Measurements from ENCODE around the gene THEM4.

Gene THEM4

DNA sequence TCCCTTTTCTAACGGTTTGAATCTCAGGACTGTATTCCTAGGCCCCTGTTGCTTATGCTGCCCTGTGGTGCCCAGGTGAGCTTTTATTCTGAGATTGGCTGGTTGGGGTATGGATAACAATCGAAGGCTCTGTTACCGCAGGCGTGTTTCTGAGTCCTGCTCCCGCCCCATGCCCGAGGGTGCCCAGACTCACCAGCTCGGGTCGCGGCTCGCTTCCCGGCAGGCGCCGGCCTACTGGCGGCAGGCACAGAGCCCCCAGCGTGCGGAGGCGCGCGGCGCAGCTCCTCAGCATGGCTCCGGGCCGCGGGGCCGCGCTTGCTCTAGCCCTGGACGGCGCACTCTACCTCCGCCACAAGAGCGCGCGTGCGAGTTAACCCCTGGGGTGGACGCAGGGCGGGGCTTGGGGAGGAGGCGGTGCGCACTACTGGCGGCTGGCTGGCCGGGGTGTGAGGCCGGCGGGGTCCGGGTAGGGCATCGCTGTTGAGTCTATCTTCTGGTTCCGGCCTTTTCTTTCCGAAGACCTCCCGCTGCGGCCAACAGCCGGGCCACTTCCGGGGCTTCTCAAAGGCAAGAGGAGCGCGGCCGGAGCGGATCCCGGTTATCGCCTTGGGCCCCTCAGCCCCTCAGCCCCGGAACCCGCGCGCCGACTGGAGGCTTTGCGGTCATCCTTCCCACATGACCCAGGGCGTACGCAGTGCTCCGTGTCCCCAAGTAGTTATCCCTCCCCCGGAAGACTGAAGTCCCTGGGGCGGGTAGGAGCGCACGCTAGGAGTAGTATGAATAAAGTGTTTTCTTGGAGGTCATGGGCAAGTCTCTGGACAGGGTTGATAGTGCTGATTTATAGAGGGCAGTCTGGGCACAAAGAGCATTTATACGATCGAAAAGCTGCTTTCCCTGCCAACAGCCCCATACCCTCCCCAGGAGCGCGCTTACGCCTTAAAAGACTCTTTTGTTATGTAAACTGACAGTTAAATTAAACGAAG, at the start of gene THEM4:
TSS of gene THEM4 (minus strand) at position 345 of the 983 bp plus-strand sequence. CDS start at position 292, 53 bp downstream.
- no peak for FAIRE-seq

DNA sequence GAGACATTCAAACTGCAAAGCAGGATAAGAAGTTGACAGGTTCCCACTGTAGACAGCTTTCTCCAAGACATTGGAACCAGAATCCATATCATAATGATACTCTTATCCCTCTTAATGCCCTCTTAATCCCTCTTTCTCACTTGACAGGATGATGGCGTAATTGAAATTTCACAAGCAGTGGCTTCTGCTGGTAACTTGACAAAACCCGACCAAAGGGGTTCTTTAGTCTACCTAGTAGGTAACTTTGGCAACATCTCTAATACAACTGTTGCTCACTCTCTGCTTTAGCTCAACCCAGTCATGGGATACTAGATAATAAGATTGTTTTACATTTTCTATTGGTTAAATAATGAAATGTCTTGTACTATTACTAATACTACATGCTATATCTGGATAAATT, 49.6 kb upstream of the THEM4 start:
- FAIRE-seq: no peak

DNA sequence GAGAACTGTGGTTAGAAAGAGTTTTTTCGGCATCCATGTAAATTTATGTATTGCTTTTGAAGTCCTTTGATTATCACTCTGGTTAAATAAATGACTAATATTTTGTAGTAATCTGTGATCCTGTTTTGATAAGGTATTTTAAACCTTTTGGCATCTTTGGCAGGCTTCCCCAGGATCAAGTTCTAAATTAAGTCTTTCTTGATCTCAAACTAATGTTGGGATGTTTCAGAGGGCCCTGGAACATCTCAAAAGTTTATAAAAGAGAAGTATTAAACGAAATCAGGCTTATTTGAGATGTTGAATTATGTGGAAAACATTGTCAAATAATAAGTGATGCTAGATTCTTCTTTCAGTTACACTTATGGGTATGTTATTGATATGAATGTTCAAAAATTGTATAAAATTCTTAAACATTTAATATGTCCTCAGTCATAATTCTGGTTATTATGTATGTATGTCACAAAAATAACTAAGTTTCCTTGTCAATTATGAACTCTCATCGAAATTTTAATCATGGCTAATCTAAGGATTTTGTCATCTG, 47.7 kb upstream of the THEM4 start:
- FAIRE-seq: no peak

DNA sequence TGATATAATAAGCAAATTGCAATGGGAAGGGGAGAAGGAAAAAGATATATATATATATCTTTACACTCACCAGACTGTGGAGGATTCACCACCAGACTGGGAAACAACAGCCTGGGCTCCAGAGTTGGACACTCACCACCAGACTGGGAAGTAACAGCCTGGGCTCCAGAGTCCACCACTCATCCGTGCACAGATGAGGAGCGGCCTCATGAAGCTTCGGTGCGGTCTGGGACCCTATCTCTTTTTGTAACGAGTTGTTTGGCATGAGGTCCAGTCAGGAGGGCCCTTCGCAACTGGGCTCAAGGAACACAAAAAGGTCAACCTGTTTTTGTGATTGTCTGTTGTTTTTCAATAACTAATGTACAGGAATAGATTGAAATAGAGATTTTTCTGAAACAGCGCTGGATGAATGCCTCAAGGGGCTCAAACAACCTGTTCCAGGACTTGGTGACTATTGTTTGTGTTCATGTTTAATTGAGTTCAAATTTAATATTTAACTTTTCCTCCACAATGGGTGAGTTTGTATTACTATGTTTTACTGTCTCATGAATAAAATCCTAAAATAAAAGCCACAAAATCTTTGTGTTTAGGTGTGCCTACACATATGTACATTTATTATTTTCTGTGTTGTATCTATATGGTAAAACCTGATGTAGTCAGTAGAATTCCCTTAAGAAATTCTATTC, 44.2 kb upstream of the THEM4 start:
- peak; percentile 75 for FAIRE-seq

DNA sequence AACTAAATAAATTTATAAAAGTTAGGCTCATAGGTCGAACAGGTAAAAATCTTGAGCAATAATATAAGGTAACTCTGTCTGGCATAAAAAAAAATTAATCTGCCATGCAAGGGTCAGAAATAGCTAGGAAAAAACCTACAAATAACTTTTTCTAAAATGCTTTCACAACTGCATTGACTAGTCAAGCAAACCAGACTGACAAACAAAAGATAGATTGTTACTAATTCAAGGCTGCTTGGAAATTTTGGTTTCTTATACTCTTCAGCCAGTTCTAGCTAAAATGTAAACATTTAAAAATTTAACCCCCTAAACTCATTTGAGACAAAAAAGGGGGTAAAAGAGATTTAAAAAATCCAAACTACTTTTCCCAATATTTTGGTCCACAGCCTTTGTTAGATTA, 43.5 kb upstream of the THEM4 start:
- FAIRE-seq: no peak

DNA sequence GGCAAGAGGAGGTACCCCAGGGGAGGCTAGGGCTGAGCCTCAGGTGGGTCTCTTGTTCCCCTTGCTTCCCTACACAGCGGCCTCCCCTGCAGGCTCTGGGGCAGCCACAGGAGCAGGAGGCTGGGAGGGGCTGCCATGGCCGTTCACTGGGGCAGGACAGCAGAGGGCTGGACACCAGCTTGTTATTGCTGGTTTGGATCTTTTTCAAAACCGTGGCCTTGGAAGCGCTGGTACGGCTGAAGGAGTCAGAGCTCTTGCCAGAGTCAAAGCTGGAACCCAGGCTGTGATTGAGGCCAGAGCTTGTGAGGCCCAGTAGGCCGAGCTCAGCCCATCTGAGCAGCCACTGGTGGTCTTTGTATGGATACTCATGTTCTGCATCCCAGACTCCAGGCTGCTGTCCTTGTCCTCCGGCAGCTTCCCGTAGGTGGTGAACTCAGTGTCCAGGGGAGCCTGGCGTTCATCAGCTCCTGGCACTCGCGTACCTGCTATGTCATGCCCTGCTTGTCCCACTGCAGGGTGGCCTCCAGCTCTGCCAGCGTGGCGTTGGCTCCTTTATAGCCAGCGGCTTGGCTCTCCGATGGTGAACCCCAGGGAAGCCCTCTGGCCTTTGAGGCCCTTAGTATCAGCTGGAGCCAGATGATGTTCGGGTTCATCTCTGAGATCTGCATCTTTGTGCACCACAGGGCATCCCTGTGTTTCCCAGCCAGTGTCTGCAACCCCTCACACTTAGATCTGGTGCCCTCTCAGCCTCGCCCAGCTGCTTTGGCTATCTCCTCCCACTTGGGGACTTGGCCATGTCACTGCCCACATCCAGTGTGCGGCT, 40.3 kb upstream of the THEM4 start:
- no peak for FAIRE-seq

DNA sequence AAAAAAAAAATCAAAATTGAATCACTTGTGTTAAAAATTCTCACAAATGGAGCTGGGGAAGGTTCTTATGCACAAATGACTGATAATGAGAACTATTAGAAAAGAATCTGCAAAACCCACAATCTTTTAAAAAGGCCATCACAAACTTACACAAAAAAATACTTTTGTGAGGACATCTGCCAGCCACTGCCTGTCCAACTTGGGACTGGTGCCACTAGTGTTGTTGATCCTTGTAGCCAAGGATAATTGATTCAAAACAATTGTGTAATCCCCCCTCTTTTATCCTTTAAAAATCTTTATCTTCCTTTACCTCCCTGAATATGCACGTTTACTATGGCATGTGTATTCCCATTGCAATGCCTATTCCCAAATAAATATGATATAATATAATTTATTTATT, 39.2 kb upstream of the THEM4 start:
- FAIRE-seq: no peak

DNA sequence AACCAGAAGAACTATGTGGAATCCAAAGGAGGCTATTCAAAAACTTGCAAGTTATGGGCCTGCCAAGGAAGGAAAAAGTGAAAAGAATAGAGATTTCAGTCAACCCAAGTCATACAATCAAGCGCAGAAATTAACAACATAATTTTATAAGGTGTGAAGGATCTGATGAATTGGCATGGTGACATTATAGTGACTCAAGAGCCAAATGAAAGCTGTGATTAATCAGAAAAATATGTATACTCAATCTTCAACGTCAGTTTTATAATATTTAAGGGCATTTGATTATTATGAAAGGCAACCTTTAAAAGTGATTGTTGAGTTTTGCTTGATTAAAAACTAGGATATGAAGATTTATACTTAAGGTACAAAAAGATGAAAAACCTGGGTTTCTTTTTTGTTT, 37.8 kb upstream of the THEM4 start:
- FAIRE-seq: no peak

DNA sequence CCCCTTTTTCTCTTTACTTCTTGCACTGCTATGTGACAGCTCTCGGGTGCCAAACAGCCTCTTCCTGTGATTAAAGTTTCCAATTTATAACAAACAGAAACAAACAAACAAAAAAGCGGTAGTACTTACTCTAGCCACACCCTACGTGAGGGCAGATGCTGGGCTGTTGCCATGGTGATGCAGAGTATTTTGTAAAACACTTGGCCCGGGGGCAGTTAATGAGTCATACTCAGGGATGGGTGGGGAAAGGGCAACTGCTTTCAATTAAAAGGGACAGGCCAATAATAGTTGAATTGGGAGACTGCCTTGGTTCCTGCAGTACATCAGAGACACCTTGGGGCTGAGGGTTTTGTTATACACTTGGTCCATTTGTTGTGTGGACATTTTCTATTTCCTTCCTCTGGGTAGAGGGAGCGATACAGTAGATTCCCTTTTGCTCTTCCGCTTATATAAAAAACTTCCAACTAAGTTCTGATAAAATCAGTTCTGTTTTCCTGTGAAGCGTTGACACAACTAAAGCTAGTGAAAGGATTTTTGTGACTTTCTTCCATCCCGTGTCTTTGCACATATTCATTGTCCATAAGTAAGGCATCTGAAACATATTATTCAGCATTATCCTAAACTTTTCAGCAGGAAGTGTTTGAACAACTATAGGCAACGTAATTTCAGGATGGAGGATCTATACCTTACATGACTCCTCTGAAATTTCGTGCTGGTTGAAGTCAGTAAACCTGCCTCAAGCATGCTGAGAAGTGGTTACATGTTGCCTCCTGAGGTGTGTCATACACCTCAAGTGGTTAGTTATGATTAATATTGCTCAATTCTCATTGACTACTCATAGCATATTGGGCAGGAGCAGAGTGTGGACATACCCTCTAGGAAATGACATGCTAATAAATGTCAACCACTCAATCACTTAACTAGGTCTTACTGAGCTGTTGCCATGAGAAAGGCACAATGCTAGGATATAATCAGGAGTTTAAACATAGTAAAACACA, 36.7 kb upstream of the THEM4 start:
- no peak for FAIRE-seq

DNA sequence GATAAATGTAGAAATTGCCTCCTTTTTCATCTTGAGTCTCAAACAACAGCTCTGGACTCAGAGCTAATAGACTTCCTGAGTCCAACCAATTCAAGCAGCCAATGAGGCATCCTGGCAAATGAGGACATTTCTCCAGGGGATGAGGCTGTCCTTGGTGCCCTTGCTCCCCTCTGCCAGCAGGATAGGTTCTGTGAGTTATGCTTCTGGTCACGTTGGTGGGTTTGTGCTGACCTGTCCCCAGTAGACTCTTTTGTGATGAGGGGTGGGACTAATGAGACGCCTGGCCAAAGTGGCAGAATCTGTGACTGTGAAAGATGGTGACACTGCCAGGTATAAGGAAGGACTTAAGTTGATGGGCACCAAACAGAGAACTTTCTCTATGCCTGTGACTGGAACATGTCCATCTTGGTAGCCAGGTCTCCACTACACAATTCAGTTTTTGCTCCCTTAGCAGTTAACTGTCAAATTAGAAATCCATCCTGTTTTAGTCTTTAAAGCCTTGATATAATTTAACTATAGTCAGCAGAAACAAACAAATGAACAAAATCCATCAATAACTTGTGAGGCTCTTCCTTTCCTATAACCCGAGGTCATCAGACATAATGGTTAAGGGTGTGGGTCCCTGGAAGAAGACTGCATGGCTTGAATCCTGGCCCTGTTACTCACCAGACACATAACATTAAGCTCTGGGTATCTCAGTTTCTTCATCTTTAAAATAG, 35.7 kb upstream of the THEM4 start:
- no peak for FAIRE-seq

DNA sequence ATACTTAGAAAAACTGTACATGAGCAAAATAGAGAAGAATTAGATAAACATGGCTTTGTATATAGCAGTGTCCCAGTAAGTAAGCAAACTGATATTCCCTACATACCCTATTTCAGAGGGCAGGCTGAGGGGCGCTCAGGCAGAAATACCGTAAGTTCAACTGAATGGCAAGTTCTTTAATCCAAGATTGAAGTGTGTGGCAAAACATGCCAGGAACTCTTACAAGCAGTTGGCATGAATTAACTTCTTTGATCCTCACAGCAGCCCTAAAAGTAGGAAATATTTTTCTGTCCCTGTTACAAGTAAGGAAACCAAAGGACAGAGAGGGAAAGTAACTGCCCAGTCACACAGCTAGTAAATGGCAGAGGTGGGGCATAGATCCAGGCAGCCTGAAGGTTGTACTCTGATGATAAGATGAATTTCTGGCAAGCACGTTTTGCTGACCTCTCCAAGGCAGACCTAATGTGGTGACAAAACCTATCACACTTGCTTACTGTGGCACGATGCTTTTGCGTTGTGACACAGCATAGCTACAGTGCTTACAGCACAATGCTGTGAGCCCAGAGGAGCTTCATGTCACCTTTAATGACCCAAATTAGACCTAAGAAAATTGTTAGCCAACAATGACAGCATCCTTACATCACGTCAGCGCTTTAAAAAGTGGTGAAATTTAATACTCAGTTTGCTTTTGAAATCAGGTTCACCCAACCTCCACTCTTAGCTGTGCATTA, 35.0 kb upstream of the THEM4 start:
- FAIRE-seq: no peak

DNA sequence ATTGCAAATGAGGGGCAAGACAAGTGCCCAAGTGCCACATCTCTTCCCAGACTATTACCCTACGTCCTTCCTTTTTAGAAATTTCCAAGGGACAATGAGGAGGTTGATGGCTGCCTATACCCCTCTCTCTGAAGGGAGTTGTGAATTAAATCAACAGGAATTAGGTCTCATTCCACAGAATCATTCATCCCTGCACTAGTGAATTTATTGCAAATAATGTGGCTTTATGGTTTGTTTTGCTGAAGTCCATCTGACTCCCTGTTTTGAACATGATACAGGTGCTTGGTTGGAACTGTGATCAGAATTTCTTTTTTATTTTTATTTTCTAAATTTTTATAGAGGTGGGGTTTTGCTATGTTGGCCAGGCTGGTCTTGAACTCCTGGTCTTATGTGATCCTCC, 34.3 kb upstream of the THEM4 start:
- no peak for FAIRE-seq

DNA sequence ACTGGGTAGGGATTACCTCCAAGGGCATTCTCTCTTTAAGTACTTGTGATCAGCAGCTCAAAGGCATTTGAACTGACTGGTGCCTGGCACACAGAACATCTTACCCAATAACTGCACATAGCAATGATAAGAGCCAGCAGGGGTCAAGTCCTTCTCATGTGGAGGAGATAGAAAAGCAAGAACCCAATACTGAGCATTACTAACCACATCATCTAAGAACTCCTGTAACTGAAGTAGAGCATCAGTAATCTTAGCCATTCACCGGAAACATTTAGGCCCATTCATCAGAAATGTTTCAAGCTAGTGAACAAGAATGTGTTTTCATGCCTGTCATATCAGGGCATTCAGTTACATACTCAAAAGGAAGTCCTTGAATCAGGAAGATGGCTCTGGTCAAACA, 33.6 kb upstream of the THEM4 start:
- FAIRE-seq: no peak

DNA sequence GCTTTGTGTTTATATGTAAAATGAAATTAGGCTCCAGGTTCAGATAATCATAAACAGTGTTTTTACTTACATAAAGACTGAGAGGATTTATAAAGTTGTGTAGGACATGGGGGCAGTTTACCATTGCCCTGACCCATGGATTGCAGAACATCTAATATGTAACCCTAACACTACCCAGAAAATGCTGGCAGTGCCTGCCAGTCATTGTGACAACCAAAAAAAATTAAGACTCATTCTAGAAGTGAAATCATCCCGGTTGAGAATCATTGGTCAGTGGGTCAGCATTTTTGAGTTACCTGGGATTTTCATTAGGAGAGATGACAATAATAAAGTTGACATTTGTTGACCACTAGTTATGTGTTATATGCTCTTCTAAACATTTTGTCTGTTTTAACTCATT, 31.2 kb upstream of the THEM4 start:
- no peak for FAIRE-seq

DNA sequence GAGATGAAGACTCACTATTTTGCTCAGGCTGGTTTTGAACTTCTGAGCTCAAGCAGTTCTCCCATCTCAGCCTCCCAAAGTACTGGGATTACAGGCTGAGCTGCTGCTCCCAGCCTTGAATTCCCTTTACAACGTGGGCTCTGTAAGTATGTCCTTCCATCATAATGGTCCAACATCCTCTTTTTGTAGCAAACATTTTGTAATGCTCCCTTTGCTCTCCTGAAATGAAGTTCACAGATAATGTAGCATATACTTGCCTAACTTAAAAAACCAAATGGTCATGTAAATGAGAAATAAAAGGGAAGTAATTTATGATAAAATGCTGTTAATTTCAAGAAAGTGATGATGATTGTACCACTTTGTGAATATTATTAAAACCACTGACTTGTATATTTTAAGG, 30.5 kb upstream of the THEM4 start:
- FAIRE-seq: no peak

DNA sequence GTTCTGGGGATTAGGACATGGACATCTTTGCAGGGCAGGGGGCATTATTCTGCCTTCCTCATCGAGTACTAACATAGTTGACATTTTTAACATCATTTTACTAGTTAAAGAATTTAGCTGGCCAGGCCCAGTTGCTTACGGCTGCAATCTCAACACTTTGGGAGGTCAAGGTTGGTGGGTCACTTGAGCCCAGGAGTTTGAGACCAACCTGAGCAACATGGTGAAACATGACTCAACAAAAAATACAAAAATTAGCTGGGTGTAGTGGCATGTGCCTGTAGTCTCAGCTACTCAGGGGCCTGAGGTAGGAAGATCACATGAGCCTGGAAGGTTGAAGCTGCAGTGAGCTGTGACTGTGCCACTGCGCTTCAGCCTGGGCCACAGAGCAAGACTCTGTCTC, 29.8 kb upstream of the THEM4 start:
- FAIRE-seq: no peak

DNA sequence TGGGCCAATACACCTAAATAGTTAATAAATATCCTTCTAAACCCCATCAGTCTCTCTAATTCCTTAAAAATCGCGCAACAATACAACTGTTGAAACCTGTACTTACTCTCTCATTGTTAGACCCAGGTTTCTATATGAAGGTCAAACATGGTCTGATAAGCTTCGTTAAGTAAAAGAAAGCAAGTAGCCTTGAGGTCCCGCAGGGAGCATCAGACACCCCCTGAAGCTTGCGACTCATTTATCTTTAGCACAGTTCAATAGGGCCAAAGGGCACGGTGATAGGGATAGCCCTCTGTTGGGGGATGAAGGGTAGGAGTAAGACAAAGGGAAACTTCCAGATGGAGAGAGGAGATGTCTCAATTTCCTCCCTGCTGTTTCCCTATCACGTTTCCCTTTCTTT, 27.3 kb upstream of the THEM4 start:
- FAIRE-seq: no peak

DNA sequence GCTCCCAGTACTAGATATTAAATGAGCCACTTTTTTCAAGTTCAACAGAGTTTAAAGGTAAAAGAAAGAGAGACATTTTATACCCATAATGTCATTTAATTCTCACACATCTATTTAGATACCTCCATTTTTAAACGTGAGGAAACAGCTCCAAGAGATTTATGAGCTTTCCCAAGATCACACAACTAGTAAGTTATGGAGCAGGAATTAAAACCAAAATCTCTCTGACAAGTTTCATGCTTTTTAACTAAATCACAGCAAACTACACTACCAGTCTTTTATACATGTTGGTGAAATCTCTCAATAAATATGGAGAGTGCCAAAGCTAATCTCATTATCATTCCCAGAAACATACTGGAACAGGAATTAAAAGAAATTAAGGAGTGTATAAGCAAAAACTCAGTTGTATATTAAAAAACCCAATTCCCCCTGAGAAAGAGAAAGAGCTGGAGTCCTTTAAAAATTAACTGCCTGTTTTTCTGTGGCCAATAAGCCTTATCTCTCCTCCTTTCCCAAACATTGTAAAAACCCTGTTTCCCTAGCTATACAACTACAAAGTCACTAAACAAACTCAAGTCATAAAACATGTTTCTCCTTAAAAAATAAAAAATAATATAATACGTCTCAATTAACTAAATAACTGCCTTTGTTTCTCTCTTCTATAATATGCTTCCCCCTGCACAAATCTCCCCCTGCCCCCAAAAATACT, 26.7 kb upstream of the THEM4 start:
- no peak for FAIRE-seq

DNA sequence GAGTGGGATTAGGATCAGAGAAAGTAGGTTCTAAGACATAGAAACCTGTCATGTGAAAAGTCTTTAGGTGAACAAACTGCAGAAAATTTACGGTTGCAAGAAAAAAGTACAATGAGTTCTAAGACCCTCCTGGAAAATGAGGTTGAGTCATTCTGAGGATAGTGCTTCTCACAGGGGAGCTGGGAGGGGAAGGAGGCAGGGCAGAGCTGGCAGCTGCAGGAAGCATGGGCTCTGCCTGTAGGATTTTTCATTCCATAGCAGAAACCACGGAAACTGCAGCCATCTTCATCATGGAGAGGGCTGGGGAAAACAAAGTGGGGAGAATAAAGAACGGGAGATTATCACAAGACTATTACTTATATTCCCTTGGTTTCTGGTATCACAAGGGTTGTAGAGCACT, 25.8 kb upstream of the THEM4 start:
- FAIRE-seq: no peak
